ENCODE results near the gene PTGR2. TPM values are rescaled to one million over a fixed set of nuclear protein-coding genes. Genes with fewer than 3 reads are reported as not detected.

Gene PTGR2
- total and polyA plus RNA-seq, 2 donors (not counting 3 experiments of a cell fraction or from before 2014, with no cell fraction given) = 1.1 to 5.6 TPM

GRCh38 chr14:73804636-73805035 lies 47.0 kb upstream of the PTGR2 start:
- H4K20me1 ChIP-seq (replicated peaks; ENCODE audit: control insufficient read depth, extremely low read depth, insufficient read depth, low read length) = no peaks in the 10 kb centered on the region
- H3K79me2 ChIP-seq (ENCODE audit: control insufficient read depth, insufficient read depth, low read length) = no peaks in the 10 kb centered on the region
- no peaks in the 10 kb centered on the region for H3K36me3 ChIP-seq (ENCODE audit: control insufficient read depth in 2 of 2, extremely low read depth in 1 of 2, insufficient read depth in 2 of 2, low read length in 2 of 2)
- DNase-seq (ENCODE audit: low read depth, low spot score) (no peak), FAIRE-seq (no peak)
- no peak overlapping the region for H3K27ac ChIP-seq (ENCODE audit: insufficient read depth, low read depth, low read length)
- no peak overlapping the region for H3K4me3 ChIP-seq (replicated peaks in 1 of 3; ENCODE audit: insufficient read depth in 1 of 3, low read depth in 1 of 3, low read length in 3 of 3)
- TF ChIP-seq POLR2A (IDR thresholded peaks at IDR 0.05; ENCODE audit: low read depth, low read length) (no peak), JUN (IDR thresholded peaks at IDR 0.05; ENCODE audit: borderline replicate concordance, insufficient read depth, insufficient read length, low read depth) (no peak), MAX (IDR thresholded peaks at IDR 0.05; ENCODE audit: insufficient read depth, insufficient read length) (no peak), POLR2AphosphoS5 (IDR thresholded peaks at IDR 0.05; ENCODE audit: insufficient read depth, low read depth, low read length) (no peak), CTCF (IDR thresholded peaks at IDR 0.05; ENCODE audit: extremely low read depth in 1 of 2, insufficient read depth in 1 of 2, low read depth in 1 of 2, low read length in 2 of 2) (no peak), MYC (IDR thresholded peaks at IDR 0.05; ENCODE audit: low read depth, low read length) (no peak), EZH2 (IDR thresholded peaks at IDR 0.05; ENCODE audit: borderline replicate concordance, low read depth, low read length, severe bottlenecking) (no peak), FOS (IDR thresholded peaks at IDR 0.05; ENCODE audit: borderline replicate concordance, insufficient read depth, low read length) (no peak), GATA2 (IDR thresholded peaks at IDR 0.05; ENCODE audit: insufficient read depth, insufficient read length, low read depth, low read length) (no peak)
- H3K9ac ChIP-seq (replicated peaks; ENCODE audit: extremely low read depth, insufficient read depth, low read length) = no peak overlapping the region
- CTCF ChIA-PET = no interaction called here
- H3K9me1 ChIP-seq (replicated peaks; ENCODE audit: control insufficient read depth, extremely low read depth, insufficient read depth, low read length) = no peaks in the 10 kb centered on the region
- no peaks in the 10 kb centered on the region for H3K27me3 ChIP-seq (ENCODE audit: control insufficient read depth in 2 of 2, insufficient read depth in 2 of 2, low read length in 2 of 2)
- POLR2A ChIA-PET = no interaction called here
- H3K9me3 ChIP-seq (replicated peaks; ENCODE audit: control insufficient read depth, insufficient read depth, low read length) = no peaks in the 10 kb centered on the region
- H2AFZ ChIP-seq (ENCODE audit: low read depth, low read length) = no peak overlapping the region
- H3K4me1 ChIP-seq (ENCODE audit: control insufficient read depth, extremely low read depth, insufficient read depth, low read length) = peaks cover 11% of the 10 kb centered on the region
- intact Hi-C loops (cut with micrococcal nuclease) (no loop called here), dilution Hi-C loops (cut with MboI; ENCODE audit: extremely low pct_ligation_motif_present, low sequenced_read_pairs) (no loop called here)
- BruUV-seq (replicated peaks) = no TSS peak
- no peak overlapping the region for H3K4me2 ChIP-seq (ENCODE audit: insufficient read depth, low read length)

All from endothelial cell of umbilical vein (primary cell).